Measurements from ENCODE around the gene LRFN4. TPM values are rescaled to one million over a fixed set of nuclear protein-coding genes. Genes with fewer than 3 reads are reported as not detected.

LRFN4 gene
- total and polyA plus RNA-seq, 2 of the 8 experiments (the other 6 are each of a cell fraction or from before 2014, with no cell fraction given), result 49.8 to 64.3 TPM

GRCh38 chr11:66842896-66843775 lies 13.7 kb upstream of the LRFN4 start, which contains the start of gene RCE1:
RCE1 (plus strand) TSS chr11:66843441; CDS start chr11:66843456, 15 bp downstream.
- Histone ChIP-seq H3K14ac (ENCODE audit: insufficient read length) (no peak within 1 kb of the TSS), H2AFZ (ENCODE audit: low read length) (0 out of 2 replicates have a peak within 1 kb of the TSS, but pooled peaks have one; percentile 70), H4K5ac (ENCODE audit: insufficient read length, low read depth, low read length) (peak within 1 kb of the TSS; percentile 92), H2BK5ac (ENCODE audit: low read depth, low read length) (peak within 1 kb of the TSS; percentile 93), H3K23me2 (ENCODE audit: low read depth, low read length) (peaks cover 9% of the 10 kb centered on the region), H3K79me2 (ENCODE audit: control insufficient read depth in 1 of 2, insufficient read depth in 2 of 2, low read length in 2 of 2) (peaks cover 0 to 26% of the 10 kb centered on the region in 2 experiments; a peak in 3 of 4 replicates), H3K18ac (ENCODE audit: extremely low read depth, low read length) (peak within 1 kb of the TSS; percentile 88), H3K23ac (ENCODE audit: insufficient read length) (no peak within 1 kb of the TSS), H3K27ac (ENCODE audit: low read depth, low read length) (peak within 1 kb of the TSS; percentile 88), H3K4me2 (ENCODE audit: insufficient read depth in 1 of 2, low read depth in 2 of 2, low read length in 2 of 2) (peak within 1 kb of the TSS; percentile 93 to 94), H3K36me3 (ENCODE audit: control insufficient read depth in 2 of 4, insufficient read depth in 4 of 4, low read length in 3 of 4) (peaks cover 8 to 38% (median 18%) of the 10 kb centered on the region in 4 experiments), H3K9me3 (ENCODE audit: insufficient read depth in 2 of 2, low read depth in 1 of 2, low read length in 1 of 2) (no peaks in the 10 kb centered on the region), H3K56ac (replicated peaks; ENCODE audit: insufficient read length, low read depth, low read length) (peak within 1 kb of the TSS; percentile 80), H3K4ac (replicated peaks; ENCODE audit: insufficient read length, low read depth, low read length) (no peak within 1 kb of the TSS), H2BK20ac (ENCODE audit: low read length) (no peak within 1 kb of the TSS), H4K8ac (ENCODE audit: extremely low read depth, insufficient read depth, low read length) (peak within 1 kb of the TSS; percentile 99), H3K4me3 (ENCODE audit: extremely low read depth in 1 of 4, insufficient read depth in 2 of 4, low read depth in 3 of 4, low read length in 4 of 4) (peak within 1 kb of the TSS; percentile 79 to 92 (median 90)), H2BK15ac (ENCODE audit: low read length) (no peak within 1 kb of the TSS), H2BK120ac (replicated peaks; ENCODE audit: low read depth, low read length) (no peak within 1 kb of the TSS), H4K91ac (replicated peaks; ENCODE audit: insufficient read length, low read length) (peak within 1 kb of the TSS; percentile 95), H2AK5ac (ENCODE audit: low read depth, low read length) (peak within 1 kb of the TSS; percentile 39; the same call in 1 of the 2 replicates), H2BK12ac (ENCODE audit: low read depth, low read length) (no peak within 1 kb of the TSS), H3K79me1 (ENCODE audit: low read depth, low read length) (peaks cover 18% of the 10 kb centered on the region), H3K9ac (replicated peaks in 1 of 4; ENCODE audit: extremely low read depth in 1 of 4, low read depth in 3 of 4, low read length in 3 of 4) (peak within 1 kb of the TSS; percentile 90 to 98 (median 94)), H3K4me1 (replicated peaks in 1 of 4; ENCODE audit: control insufficient read depth in 3 of 4, insufficient read depth in 4 of 4, low read length in 3 of 4) (peaks cover 0 to 11% (median 3%) of the 10 kb centered on the region in 4 experiments; a peak in 4 of 7 replicates), H4K20me1 (replicated peaks in 1 of 2; ENCODE audit: control insufficient read depth in 1 of 2, insufficient read depth in 2 of 2, low read length in 2 of 2) (peaks cover 4 to 13% of the 10 kb centered on the region in 2 experiments), H3K27me3 (replicated peaks in 1 of 4; ENCODE audit: control insufficient read depth in 3 of 4, extremely low read depth in 1 of 4, insufficient read depth in 3 of 4, low read length in 3 of 4) (no peaks in the 10 kb centered on the region)
- 1% methylated on average over 66 of the region's 98 CpGs; no CpG with 5 or more reads in 1 of the 2 experiments for WGBS, 2 experiments (ENCODE audit: extremely low coverage in 1 of 2, insufficient coverage in 1 of 2, insufficient read length in 1 of 2, insufficient replicate concordance in 2 of 2, low coverage in 1 of 2, low lambda C conversion rate in 2 of 2, missing lambda C conversion rate in 1 of 2)
- ChIA-PET POLR2A (ENCODE audit: partially characterized antibody) (interaction anchor here (0.6 to 4.2 kb wide), 31 partner anchors 11 to 419 kb away, joined by 3 to 53 read pairs (median 4); partner anchors contain the start of genes C11orf86 and SPTBN2), CTCF (ENCODE audit: partially characterized antibody) (interaction anchor here (0.6 to 7.1 kb wide), 13 partner anchors 9 to 352 kb away, joined by 3 to 57 read pairs (median 10); partner anchors contain the start of genes C11orf86 and RBM4B)
- FAIRE-seq (no peak), DNase-seq (ENCODE audit: low read depth in 1 of 2, low spot score in 2 of 2) (peak in 1 of 2 experiments; percentile 96)
- TF ChIP-seq POU5F1 (IDR thresholded peaks at IDR 0.05; ENCODE audit: low read depth, low read length), result no peak
- no peak for TF ChIP-seq USF2 (IDR thresholded peaks at IDR 0.05; ENCODE audit: low read length)
- no peak for TF ChIP-seq RNF2 (IDR thresholded peaks at IDR 0.05; ENCODE audit: borderline replicate concordance, low read depth, low read length, missing control alignments, poor library complexity, severe bottlenecking)
- peak; percentile 98 for TF ChIP-seq YY1 (IDR thresholded peaks at IDR 0.05; ENCODE audit: low read depth, low read length)
- TF ChIP-seq TCF12 (IDR thresholded peaks at IDR 0.05; ENCODE audit: low read depth, low read length), result no peak
- peak; percentile 45; the same call in 1 of the 2 replicates for TF ChIP-seq MAX (IDR thresholded peaks at IDR 0.05)
- peak; percentile 80 for TF ChIP-seq SRF (IDR thresholded peaks at IDR 0.05; ENCODE audit: low read depth, low read length)
- peak; percentile 94 for TF ChIP-seq POLR2AphosphoS5 (IDR thresholded peaks at IDR 0.05; ENCODE audit: low read depth, low read length)
- no peak for TF ChIP-seq EGR1 (IDR thresholded peaks at IDR 0.05; ENCODE audit: borderline replicate concordance, low read depth, low read length)

Measured in H1 (cell line).